Measurements from ENCODE around the gene GSTM2.
"Not testable (repeated sequence)": the region's sequence is repeated elsewhere in the genome, so short reads cannot be mapped to it uniquely, and the experiment has no call there.

Gene GSTM2

GRCh38 chr1:109685399-109685798, 17.5 kb downstream of the GSTM2 start:
- DNase-seq = not testable (repeated sequence)

GRCh38 chr1:109685890-109686289, 18.0 kb downstream of the GSTM2 start:
- DNase-seq = not testable (repeated sequence)

GRCh38 chr1:109687109-109687508, 19.3 kb downstream of the GSTM2 start:
- DNase-seq = not testable (repeated sequence)

GRCh38 chr1:109687641-109688499, 20.0 kb downstream of the GSTM2 start, which contains the start of gene GSTM1:
Gene GSTM1 (plus strand): TSS chr1:109687817. CDS start chr1:109687874, 57 bp downstream.
- DNase-seq = no peak

- DNase-seq = no peak
Observed at GRCh38 chr1:109689844-109690405, 22.1 kb downstream of the GSTM2 start.

- no peak for DNase-seq
Observed at GRCh38 chr1:109691759-109692158, 23.9 kb downstream of the GSTM2 start.

GRCh38 chr1:109694400-109694799, 26.5 kb downstream of the GSTM2 start:
- not testable (repeated sequence) for DNase-seq

GRCh38 chr1:109695138-109695537, 27.3 kb downstream of the GSTM2 start:
- DNase-seq = not testable (repeated sequence)

GRCh38 chr1:109697066-109697465, 29.2 kb downstream of the GSTM2 start:
- no peak for DNase-seq

- DNase-seq = not testable (repeated sequence)
Observed at GRCh38 chr1:109697861-109698260, 30.0 kb downstream of the GSTM2 start.

GRCh38 chr1:109702940-109703339, 35.1 kb downstream of the GSTM2 start:
- DNase-seq = not testable (repeated sequence)

- DNase-seq = no peak
Observed at GRCh38 chr1:109704173-109704572, 36.3 kb downstream of the GSTM2 start.

GRCh38 chr1:109705411-109705810, 37.6 kb downstream of the GSTM2 start:
- no peak for DNase-seq

GRCh38 chr1:109708949-109709348, 41.1 kb downstream of the GSTM2 start:
- DNase-seq = not testable (repeated sequence)

- not testable (repeated sequence) for DNase-seq
Observed at GRCh38 chr1:109709822-109710221, 42.0 kb downstream of the GSTM2 start.

GRCh38 chr1:109711593-109712320, 43.9 kb downstream of the GSTM2 start, which contains the start of gene GSTM5:
Gene GSTM5 (plus strand): TSS chr1:109712251. CDS start chr1:109712313, 62 bp downstream.
- DNase-seq = not testable (repeated sequence)

GRCh38 chr1:109712321-109712864, 44.5 kb downstream of the GSTM2 start:
- no peak for DNase-seq

- DNase-seq = no peak
Observed at GRCh38 chr1:109713636-109714035, 45.8 kb downstream of the GSTM2 start.

- no peak for DNase-seq
Observed at GRCh38 chr1:109714661-109715372, 47.0 kb downstream of the GSTM2 start.

- no peak for DNase-seq
Observed at GRCh38 chr1:109716121-109716520, 48.3 kb downstream of the GSTM2 start.

- no peak for DNase-seq
Observed at GRCh38 chr1:109716570-109717090, 48.8 kb downstream of the GSTM2 start.

GRCh38 chr1:109717729-109718128, 49.9 kb downstream of the GSTM2 start:
- DNase-seq = no peak
